Measurements from ENCODE around the gene BLM.

GRCh38 chr15:90686435-90687218 lies 30.5 kb upstream of the BLM start:
- TF ChIP-seq GATA2 (IDR thresholded peaks at IDR 0.05; ENCODE audit: low read depth, low read length), result no peak
- TF ChIP-seq GATA3 (IDR thresholded peaks at IDR 0.05; ENCODE audit: low read depth, low read length), result no peak

Measured in SH-SY5Y (cell line).